Effector CD4-positive, alpha-beta T cell (primary cell): ENCODE measurements around the gene GLIPR2.
"Not testable (repeated sequence)": the region's sequence is repeated elsewhere in the genome, so short reads cannot be mapped to it uniquely, and the experiment has no call there.

Source experiments
- DNase-seq: peaks from one replicate; pipeline ENCODE4 v3.0.0-alpha.2; 2020

Gene GLIPR2

GRCh38 chr9:36125062-36125855 lies 11.3 kb upstream of the GLIPR2 start:
- DNase-seq, result no peak

DNA sequence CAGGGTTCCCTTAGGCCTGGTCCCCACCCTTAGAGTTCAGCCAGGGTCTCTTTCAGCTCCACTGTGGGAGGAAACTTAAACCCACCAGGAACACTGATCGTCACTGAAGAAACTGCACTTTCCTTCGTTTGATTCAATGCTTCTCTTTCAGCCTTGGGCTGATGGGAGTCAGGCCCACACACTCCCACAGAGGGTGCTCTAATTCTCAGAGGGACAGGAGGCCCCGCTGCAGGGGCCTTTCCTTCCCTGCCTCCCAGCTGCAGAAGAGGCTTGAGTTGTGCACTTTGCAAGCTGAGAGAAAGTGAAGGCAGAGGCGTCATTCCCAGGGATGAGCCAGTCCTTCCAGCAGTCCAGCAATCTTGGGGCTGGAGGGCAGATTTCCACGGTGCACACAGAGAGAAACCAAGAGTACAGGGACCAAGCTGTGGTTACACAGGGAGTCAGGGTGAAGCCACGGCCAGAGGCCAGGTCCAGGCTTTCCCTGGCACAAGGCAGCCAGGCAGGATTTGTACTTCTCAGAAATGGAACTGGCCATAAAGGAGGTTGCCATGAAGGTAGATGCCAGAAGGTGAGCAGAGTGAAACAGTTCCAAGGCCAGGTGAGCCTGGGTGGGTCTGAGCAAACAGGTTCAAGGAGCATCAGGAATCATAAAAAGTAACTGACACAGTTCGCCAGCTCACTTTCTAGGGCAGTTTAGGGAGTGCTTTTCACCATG lies 10.4 kb upstream of the GLIPR2 start:
- DNase-seq, result no peak

DNA sequence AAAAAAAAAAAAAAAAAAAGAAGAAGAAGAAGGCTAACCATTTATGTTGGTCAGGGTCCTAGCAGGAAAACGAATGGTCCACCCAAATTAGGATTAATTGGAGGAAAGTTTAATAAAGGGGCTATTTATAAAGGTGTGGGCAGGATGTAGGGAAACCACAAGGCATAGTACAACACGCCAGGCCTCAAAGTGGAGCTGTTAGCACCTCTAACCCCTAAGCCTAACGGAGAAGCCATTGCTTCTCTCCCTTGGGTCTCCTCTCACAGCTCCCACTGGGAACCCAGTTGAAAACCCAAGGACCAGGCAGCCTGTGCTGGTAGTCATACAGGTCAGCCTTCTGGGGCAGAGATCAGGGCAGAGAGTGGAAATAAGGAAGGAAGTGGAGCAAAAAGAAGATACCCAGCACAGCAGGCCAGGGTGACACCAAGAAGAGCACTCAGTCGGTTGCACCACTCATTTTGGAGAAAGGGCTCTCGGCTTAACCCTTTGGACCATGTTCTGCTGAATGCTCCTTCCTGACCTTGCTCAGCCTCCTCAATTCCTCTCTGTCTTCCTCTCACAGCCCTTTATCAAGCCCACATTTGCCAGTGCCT lies 8.8 kb upstream of the GLIPR2 start:
- DNase-seq, result no peak

DNA sequence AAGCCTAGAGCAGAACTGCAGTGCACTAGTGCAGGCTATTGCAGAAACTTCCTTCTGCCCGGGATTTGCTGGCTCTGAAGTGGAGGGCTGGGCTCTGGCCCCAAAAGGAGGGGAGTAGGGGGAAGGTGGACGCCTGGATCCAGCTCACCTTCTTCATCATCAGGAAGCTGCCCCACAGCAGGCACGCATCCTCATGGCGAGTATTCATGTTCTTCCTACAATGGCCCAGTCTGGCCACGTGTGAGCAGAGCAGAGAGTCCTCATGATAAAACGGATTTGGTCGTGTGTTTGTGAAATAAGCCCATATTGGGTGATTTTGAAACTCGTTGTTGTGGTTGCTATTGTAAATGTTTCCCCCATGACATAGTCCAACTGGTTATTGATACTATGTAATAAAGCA lies 8.2 kb upstream of the GLIPR2 start:
- DNase-seq, result no peak

GRCh38 chr9:36129139-36129538 lies 7.4 kb upstream of the GLIPR2 start:
- no peak for DNase-seq

DNA sequence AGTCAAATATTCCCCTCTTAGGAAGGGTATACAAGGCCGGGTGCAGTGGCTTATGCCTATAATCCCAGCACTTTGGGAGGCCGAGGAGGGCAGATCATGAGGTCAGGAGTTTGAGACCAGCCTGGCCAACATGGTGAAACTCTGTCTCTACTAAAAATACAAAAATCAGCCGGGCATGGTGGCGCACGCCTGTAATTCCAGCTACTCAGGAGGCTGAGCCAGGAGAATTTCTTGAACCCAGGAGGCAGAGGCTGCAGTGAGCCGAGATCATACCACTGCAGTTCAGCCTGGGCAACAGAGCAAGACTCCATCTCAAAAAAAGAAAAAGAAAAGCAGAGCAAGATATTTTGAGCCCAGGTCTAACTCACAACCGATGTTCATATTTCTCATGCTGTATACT lies 4.9 kb upstream of the GLIPR2 start:
- DNase-seq, result not testable (repeated sequence)

DNA sequence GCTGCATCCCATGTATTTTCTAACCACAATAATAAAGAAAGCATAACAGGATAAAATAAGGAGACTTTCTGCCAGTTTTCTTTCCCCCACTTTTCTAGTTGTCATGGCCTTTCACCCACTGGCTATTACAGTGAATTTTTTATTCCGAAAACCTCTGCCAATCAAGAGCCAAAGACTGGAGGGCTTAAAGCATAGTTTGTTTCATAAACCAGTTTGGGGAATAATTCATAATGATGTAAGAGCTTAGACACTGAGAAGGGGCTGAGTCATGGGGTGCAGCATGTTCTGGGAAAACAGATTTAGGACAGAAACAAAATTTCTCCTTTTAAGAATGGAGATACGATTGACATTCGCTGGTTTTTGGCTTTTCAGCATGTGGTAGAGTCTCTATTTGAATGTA lies 4.4 kb upstream of the GLIPR2 start:
- no peak for DNase-seq

GRCh38 chr9:36134761-36135505 lies 1.6 kb upstream of the GLIPR2 start:
- DNase-seq, result no peak

DNA sequence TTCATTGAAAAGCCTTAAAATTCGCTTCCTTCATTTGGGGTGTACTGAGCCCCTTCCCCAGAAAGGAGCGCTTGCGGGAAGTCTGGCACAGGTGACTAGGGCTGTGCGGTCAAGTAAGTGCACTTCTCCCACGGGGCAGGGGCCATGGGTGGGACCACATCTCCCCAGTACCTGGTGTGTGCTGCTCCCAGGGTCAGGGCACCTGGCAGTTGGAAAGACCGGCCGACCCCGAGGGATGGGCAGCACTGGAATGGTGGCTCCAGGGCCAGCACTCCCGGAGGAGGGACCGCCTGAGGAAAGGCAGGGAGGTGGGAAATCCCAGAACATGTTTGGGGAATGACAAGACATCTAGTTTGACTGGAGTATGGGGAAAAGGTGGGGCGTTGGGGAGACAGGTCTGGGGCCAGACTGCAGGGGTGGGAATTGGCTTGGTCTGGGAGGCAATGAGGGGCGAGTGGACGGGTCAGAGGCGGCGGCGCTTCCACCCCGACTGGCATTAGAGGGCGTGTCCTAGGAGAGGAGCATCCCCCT lies 727 bp upstream of the GLIPR2 start:
- no peak for DNase-seq

DNA sequence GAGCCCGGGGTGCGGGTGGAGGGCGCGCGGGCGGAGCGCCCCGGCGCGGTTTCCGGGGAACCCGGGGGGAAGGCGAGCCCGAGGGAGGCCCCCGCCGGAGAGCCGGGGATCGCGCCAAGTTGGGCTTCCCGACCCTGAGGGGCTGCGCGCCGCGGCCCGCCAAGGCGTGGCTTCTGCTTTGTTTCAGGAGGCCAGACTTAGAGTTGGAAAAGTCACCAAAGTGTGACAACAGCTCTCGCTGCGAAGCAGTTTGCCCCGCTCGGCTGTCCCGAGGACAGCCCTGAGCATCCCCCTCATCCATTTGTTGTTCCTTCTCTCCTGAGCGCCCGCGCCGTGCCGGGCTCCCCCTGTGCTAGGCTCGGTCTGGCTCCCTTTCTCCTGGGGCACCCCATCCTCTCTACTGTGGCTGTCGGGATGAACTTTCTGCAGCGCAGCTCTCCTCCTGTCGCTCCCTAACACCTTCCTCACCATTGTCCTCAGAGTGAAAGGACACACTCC lies 410 bp downstream of the GLIPR2 start:
- DNase-seq, result no peak

DNA sequence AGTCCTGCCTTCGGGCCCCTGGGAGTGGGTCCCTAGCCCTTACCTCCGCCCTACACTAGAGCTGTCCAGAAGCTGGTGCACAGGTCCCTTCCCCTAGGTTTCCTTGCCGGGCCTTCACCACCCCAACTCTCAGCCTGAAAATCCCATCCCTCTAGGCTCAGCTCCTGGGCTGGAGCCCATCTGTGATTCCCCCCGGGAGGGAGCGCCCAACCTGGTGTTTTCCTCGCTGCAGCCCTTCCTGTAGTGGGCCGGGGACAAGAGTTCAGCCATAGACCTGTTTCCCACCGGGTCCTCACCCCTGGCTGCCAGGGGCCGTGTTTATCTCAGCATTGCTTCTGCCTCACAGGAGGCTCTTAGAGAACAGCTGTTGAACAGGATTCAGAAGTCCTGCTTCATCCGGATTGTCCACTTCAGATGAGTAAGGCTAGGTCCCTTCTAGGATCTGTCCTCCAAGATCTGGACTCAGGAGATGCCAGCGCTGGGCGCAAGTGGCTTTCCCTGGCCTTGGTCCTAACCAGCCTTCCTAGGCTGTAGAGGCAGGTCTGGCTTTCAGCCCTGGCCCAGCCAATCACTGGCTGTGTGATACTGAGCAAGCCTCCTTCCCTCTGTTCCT lies 965 bp downstream of the GLIPR2 start:
- no peak for DNase-seq

- no peak for DNase-seq
Measured at GRCh38 chr9:36138496-36138895, 2.0 kb downstream of the GLIPR2 start.

GRCh38 chr9:36138901-36139300 lies 2.4 kb downstream of the GLIPR2 start:
- DNase-seq, result no peak

DNA sequence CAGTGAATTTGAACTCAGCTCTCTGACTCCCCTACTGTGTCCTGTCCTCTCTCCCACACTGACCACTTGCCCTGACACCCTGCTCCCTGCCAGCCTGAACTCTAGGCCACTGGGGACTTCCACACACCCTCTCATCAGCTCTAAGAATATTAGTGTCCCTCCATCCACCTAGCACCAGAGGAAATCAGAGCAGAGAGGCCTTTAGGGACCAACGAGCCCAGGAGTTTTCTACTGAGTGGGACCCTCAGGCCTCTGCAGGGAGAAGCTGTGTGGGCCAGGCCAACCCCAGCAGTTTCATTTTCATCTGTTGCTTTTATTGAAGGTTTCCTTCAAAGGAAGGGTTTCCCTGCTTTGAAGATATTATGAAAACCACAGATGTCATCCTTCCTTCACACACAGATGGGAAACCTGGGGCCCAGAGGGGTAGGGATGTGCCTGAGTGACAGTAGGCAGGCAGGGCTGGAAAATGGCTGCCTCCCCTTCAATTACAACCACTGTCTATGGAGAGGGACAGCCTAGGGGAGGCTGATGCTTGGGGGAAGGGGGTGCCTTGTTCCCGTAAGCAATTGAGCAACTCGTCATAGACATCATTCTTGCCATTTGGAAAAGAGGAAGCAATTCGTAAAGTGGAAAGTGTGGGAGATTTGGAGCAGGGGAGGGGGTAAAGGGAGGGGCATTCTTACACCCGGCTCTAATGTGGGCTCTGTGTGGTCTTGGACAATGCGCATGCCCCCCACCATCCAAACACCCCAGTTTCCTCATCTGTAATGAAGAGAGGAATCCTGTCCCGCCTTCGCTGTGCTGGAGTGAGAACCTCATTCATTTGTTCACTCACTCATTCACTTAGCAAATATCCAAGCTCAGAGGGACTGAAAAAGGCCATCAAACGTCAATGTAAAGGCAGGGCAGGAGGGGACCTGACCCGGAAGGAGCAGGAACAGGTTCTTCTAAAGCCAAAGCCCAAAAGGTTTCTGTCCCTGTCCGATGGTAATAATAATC lies 3.9 kb downstream of the GLIPR2 start:
- no peak for DNase-seq

DNA sequence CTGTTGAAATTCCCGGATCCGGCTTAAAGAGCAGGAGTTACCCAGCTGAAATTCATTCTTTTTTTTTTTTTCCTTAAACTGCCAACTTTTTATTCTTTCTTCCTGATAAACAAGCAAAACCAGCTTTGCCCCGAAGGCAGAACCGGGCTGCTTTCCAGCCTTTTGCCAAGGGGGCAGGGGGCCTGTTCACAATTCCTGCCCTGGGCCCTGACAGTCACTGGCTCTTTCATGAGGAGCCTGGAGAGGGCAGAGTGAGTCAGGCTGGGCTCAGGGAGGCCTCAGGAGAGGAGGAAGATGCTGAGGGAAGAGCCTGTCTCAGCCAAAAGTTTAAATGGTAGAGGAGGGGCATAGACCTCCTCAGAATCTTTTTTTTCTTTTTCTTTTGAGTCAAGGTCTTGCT lies 4.8 kb downstream of the GLIPR2 start:
- DNase-seq, result no peak

DNA sequence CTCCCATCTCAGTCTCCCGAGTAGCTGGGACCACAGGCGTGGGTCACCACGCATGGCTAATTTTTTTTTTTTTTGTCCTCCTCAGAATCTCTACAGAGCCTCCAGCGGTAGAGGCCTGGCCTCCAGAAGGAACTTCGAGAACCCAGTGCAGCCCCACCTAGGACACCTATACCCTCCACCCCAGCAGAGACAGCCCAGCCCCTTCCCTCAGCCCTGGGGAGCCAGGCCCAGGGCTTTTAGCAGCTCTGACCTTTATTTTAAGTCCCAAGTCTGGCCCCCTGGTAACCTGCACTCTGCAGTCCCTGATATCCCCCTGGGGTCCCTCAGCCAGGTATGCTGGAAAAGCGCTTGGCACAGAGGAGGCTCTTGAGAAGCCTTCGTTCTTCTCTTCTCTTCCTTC lies 5.2 kb downstream of the GLIPR2 start:
- no peak for DNase-seq

DNA sequence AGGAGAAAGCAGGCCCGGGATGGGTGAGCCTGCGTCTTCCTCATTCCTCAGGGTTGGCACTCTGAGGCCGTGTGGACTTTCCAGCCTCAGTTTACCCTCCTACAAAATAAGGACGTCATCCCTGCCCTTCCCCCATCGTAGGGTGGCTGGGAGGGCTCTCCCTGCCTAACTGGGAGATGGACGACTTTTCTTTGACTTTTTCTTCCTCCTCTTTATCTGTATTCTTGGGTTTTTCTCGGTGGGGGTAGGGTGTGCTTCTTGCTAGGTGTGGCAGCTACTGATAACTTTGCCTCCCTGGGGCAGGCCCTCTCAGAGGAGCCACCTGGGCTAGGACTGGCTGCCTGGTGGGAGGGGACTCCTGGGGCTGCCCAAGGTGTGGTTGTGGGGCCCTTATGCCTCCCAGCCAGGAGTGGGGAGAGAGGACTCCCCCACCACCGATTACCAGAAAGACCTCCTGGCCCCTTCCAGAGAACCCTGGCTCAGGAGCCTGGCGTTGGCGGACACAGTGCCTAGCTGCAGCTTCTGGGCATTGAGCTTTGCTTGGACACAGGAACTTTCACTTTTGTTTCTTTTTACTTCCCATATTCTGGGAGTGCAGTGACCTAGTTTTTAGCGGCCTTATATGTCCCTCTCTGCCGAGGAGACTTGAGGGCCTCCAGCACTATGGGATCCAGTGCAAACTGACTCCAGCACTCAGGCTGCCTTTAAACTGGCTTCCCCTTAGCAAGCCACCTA lies 6.1 kb downstream of the GLIPR2 start:
- no peak for DNase-seq

- DNase-seq, result no peak
Measured at GRCh38 chr9:36143245-36143641, 6.7 kb downstream of the GLIPR2 start.

DNA sequence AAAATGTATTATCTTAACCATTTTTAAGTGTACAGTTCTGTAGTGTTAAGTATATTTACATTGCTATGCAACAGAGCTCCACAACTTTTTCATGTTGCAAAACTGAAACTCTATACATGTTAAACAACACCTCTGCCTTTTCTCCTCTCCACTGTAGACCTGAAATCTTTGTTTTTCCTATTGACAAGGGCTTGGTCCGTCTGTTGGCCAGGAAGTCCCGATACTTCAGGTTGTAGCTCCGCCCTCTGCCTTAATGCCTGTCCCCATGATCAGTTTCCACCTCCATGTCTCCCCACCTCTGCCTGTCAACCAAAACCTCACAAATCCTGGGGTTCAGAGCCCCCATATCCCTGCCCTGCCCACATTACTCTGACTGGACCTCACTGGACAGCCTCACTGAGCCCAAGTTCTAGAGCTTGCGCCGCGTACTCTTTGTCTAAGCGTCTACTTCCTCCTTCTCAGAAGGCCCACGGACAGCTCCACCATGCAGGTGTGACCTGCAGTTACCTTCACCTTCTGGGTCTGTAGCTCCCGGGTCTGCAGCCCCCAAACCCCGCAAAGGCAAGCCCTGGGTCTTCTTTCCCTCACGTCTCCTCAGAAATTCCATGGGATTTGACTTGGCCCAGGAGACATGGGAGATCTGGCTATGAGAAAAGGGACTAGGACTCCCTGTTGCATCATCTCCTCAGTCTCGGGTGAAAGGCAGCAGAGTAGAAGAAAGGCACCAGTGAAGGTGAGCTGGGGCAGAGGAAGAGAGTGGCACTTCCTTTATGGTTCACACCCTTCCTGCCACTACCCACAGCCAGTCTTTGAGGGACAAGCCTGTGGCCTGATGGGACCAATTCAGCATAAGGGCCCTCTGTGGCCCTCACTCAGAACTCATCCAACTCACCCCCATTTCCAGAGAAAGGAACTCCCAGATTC lies 8.0 kb downstream of the GLIPR2 start:
- DNase-seq, result no peak
